Stimulated activated CD8-positive, alpha-beta memory T cell treated with anti-CD3 and anti-CD28 coated beads, Interleukin-4, amount 100 ng/mL, for 48 hours (primary cell): ENCODE results near the gene GRB10.
A peak's percentile ranks its signal among the peaks of the same experiment; 100 is the strongest.

Experiments used
- DNase-seq: peaks from one replicate; pipeline ENCODE4 v3.0.0-alpha.2; 2020

GRB10 gene

GRCh38 chr7:50665403-50666123 lies 117.1 kb downstream of the GRB10 start:
- no peak for DNase-seq

GRCh38 chr7:50664937-50665336 lies 117.8 kb downstream of the GRB10 start:
- no peak for DNase-seq

GRCh38 chr7:50664461-50664922 lies 118.2 kb downstream of the GRB10 start:
- peak; percentile 47 for DNase-seq

GRCh38 chr7:50663396-50664102 lies 119.1 kb downstream of the GRB10 start:
- DNase-seq, result no peak

GRCh38 chr7:50662996-50663395 lies 119.7 kb downstream of the GRB10 start:
- no peak for DNase-seq

- DNase-seq, result no peak
Observed at GRCh38 chr7:50662041-50662694, 120.5 kb downstream of the GRB10 start.

- DNase-seq, result no peak
Observed at GRCh38 chr7:50661345-50662040, 121.2 kb downstream of the GRB10 start.

GRCh38 chr7:50660830-50661175 lies 121.9 kb downstream of the GRB10 start:
- DNase-seq, result no peak

- DNase-seq, result peak; percentile 62
Observed at GRCh38 chr7:50660040-50660829, 122.5 kb downstream of the GRB10 start.

- no peak for DNase-seq
Observed at GRCh38 chr7:50659329-50659965, 123.2 kb downstream of the GRB10 start.

GRCh38 chr7:50658696-50659095 lies 124.0 kb downstream of the GRB10 start:
- no peak for DNase-seq

- DNase-seq, result no peak
Observed at GRCh38 chr7:50657912-50658311, 124.8 kb downstream of the GRB10 start.

GRCh38 chr7:50657341-50657873 lies 125.3 kb downstream of the GRB10 start:
- no peak for DNase-seq

- DNase-seq, result no peak
Observed at GRCh38 chr7:50656141-50656895, 126.4 kb downstream of the GRB10 start.

GRCh38 chr7:50655490-50655889 lies 127.2 kb downstream of the GRB10 start:
- no peak for DNase-seq

GRCh38 chr7:50655020-50655419 lies 127.7 kb downstream of the GRB10 start:
- no peak for DNase-seq

- no peak for DNase-seq
Observed at GRCh38 chr7:50653981-50654425, 128.7 kb downstream of the GRB10 start.

GRCh38 chr7:50653126-50653864 lies 129.4 kb downstream of the GRB10 start:
- DNase-seq, result no peak

GRCh38 chr7:50652400-50653125 lies 130.1 kb downstream of the GRB10 start:
- DNase-seq, result no peak
